Ishikawa (cell line): Measurements from ENCODE around the gene ACTRT2.

Source experiments
- CEBPB ChIP-seq: IDR thresholded peaks from 2 replicates; pipeline ENCODE4 v1.6.1; 2012
- CREB1 ChIP-seq: IDR thresholded peaks from 2 replicates; pipeline ENCODE4 v1.6.1; 2012; ENCODE audit warnings: low read depth
- EGR1 ChIP-seq: IDR thresholded peaks from 2 replicates; pipeline ENCODE4 v1.6.1; 2012
- EP300 ChIP-seq: IDR thresholded peaks from 2 replicates; pipeline ENCODE4 v1.6.1; 2012; ENCODE audit warnings: borderline replicate concordance
- FOXM1 ChIP-seq: IDR thresholded peaks from 2 replicates; pipeline ENCODE4 v1.6.1; 2012; ENCODE audit warnings: low read depth, borderline replicate concordance
- NFIC ChIP-seq: IDR thresholded peaks from 2 replicates; pipeline ENCODE4 v1.6.1; 2012
- RAD21 ChIP-seq: IDR thresholded peaks from 2 replicates; pipeline ENCODE4 v1.6.1; 2012; ENCODE audit warnings: low read depth
- TAF1 ChIP-seq: IDR thresholded peaks from 2 replicates; pipeline ENCODE4 v1.6.1; 2012; ENCODE audit warnings: low read depth, mild to moderate bottlenecking
- TCF12 ChIP-seq: IDR thresholded peaks from 2 replicates; pipeline ENCODE4 v1.6.1; 2012; ENCODE audit warnings: low read depth
- TEAD4 ChIP-seq: IDR thresholded peaks from 2 replicates; pipeline ENCODE4 v1.6.1; 2012
- YY1 ChIP-seq: IDR thresholded peaks from 2 replicates; pipeline ENCODE4 v1.6.1; 2012; ENCODE audit warnings: low read depth
- ZBTB7A ChIP-seq: IDR thresholded peaks from 2 replicates; pipeline ENCODE4 v1.6.1; 2012; ENCODE audit warnings: low read depth
- TF ChIP-seq, protein P1 (sequence below): IDR thresholded peaks from 2 replicates; pipeline ENCODE4 v1.6.1; 2012
- TF ChIP-seq, protein P2 (sequence below): IDR thresholded peaks from 2 replicates; pipeline ENCODE4 v1.6.1; 2012
- TF ChIP-seq, protein P3 (sequence below): IDR thresholded peaks from 2 replicates; pipeline ENCODE4 v1.6.1; 2012; ENCODE audit warnings: low read depth, mild to moderate bottlenecking

Gene ACTRT2

DNA sequence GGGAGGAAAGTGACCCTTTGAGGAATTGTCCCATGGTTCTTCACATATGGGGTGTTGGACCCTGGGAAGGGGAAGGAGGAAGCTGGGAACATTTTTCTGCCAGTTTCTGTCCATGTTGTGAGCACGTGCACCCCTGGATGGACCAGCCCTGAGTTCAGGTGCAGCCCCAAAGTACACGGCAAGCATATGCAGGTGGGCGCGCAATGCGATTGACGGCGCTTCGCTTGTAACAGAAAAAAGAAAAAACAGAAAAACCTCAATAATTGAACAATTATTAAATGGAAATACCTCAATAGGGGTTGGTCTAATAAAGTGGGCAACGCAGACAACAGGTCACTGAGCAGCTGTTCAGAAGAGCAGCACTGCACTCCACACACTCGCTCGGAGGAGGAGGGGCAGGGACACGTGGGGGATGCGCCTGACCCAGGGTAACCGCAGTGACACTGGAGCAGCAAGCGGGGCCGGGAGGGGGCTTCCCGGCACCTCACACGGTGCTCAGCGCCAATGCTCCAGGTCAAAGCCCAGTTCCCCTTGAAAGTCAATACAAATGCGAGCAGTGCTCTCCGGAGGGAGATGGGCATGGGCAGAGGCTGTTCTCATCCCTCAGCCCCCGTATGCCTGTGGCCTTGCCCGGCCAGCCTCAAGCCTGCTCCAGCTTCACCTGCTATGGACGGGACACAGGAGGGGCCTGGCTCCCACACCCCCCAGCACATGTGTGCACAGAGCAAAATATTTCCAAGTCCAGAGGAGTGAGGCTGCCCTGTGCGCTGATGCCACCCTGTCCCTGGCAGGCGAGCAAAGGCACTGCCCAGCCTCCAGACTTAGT lies 6.6 kb upstream of the ACTRT2 start:
- TF ChIP-seq, protein P1, sequence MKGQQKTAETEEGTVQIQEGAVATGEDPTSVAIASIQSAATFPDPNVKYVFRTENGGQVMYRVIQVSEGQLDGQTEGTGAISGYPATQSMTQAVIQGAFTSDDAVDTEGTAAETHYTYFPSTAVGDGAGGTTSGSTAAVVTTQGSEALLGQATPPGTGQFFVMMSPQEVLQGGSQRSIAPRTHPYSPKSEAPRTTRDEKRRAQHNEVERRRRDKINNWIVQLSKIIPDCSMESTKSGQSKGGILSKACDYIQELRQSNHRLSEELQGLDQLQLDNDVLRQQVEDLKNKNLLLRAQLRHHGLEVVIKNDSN: no peak
- TF ChIP-seq, protein P2, sequence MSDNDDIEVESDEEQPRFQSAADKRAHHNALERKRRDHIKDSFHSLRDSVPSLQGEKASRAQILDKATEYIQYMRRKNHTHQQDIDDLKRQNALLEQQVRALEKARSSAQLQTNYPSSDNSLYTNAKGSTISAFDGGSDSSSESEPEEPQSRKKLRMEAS: no peak
- no peak for TF ChIP-seq EP300

- TF ChIP-seq, protein P3, sequence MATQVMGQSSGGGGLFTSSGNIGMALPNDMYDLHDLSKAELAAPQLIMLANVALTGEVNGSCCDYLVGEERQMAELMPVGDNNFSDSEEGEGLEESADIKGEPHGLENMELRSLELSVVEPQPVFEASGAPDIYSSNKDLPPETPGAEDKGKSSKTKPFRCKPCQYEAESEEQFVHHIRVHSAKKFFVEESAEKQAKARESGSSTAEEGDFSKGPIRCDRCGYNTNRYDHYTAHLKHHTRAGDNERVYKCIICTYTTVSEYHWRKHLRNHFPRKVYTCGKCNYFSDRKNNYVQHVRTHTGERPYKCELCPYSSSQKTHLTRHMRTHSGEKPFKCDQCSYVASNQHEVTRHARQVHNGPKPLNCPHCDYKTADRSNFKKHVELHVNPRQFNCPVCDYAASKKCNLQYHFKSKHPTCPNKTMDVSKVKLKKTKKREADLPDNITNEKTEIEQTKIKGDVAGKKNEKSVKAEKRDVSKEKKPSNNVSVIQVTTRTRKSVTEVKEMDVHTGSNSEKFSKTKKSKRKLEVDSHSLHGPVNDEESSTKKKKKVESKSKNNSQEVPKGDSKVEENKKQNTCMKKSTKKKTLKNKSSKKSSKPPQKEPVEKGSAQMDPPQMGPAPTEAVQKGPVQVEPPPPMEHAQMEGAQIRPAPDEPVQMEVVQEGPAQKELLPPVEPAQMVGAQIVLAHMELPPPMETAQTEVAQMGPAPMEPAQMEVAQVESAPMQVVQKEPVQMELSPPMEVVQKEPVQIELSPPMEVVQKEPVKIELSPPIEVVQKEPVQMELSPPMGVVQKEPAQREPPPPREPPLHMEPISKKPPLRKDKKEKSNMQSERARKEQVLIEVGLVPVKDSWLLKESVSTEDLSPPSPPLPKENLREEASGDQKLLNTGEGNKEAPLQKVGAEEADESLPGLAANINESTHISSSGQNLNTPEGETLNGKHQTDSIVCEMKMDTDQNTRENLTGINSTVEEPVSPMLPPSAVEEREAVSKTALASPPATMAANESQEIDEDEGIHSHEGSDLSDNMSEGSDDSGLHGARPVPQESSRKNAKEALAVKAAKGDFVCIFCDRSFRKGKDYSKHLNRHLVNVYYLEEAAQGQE: no peak
- TF ChIP-seq, protein P2: no peak
Observed at GRCh38 chr1:3015269-3015635, 6.0 kb upstream of the ACTRT2 start.

DNA sequence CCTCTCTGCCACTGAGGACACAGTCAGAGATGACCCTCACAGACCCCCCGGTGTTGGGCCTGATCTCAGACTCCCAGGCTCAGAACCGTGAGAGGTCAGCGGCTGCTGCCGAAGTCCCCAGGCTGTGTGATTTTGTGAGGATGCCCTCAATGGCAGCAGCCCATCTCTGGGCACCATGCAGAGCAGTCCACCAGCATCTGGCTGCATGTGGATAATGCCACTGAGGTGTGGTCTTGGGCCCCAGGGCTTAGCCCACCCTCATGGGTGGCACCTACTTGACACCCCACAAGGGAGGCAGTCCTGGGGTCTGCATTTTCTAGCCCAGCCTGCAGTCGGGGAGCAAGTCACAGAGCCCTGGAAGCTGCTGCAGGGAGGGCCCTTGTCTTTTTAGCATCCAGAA lies 5.5 kb upstream of the ACTRT2 start:
- TF ChIP-seq, protein P1: no peak
- TF ChIP-seq EP300: no peak
- no peak for TF ChIP-seq YY1

DNA sequence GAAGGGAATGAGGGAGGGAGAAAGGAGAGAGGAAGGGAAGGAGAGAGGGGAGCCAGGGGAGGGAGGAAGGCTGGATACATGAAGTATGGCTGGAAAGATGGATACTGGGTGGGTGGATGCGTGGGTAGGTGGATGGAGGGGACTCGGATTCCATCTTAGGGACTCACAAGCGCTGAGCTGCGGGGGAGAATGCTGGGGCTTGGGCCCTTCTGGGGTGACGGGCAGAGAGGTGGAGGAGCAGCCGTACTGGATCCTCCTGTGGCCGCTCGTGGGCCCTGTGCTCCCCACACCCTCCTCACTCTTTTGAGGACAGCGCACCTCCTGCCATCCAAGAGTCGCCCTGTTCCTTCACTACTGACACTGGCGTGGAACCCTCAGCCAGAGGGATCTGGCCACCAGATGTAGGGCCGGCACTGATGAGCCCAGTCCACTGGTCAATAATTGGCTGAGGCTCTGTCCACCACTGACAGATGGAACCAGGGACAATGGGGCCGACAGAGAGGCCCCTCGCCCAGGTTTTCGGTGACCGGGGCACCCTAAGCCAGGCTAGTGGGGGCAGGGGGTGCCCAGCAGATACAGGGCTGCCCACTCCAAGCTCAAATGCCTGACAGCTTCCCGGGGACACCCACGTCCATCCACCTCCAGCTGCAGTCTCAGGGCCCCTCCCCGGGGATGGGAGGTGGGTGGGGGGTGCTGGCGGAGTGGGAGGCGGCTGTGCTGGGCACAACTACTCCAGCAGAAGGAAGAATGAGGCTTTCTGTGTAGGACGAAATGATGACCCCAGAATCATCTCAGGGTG lies 4.4 kb upstream of the ACTRT2 start:
- TF ChIP-seq, protein P2: no peak
- TF ChIP-seq CEBPB (no peak), TCF12 (no peak), YY1 (no peak), RAD21 (no peak), EGR1 (no peak), NFIC (no peak), ZBTB7A (no peak), TAF1 (no peak), TEAD4 (no peak), FOXM1 (no peak), CREB1 (no peak), EP300 (no peak)
- TF ChIP-seq, protein P3: no peak
- TF ChIP-seq, protein P1: no peak

DNA sequence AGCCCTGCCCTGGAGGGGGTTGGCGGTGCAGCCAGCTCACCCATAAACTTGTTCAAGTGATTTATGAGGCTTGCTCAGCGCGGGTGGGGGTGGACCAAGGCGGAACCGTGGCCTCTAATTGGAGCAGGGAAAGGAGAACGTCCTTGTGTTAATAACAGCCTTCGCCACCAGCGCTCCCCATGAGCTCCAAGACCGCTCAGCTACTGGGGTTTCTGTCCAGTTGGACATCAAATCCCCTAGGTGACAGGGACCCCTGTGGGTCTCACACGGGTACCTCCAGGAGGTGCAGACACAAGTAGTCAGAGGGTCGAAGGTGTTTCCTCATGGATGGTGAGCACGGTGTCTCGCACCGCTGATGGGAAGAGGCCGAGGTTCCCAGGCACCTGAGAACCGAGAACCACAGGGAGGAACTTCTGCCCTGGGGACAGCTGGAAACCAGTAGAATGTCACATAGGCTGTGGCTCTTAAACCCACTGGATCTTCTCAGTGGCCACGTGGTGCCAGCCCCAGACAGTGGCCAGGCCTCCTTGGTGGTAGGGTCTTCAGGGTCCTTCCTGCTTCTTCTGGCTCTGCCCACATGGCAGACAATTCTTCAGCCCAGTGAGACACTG lies 3.7 kb upstream of the ACTRT2 start:
- TF ChIP-seq, protein P1: no peak
